Measurements from ENCODE around the gene GGCT. TPM values are rescaled to one million over a fixed set of nuclear protein-coding genes. Genes with fewer than 3 reads are reported as not detected.

GGCT gene
- total RNA-seq, 2 experiments from 2014 or later, result 6.3 to 6.6 TPM

GRCh38 chr7:30450983-30451497 lies 53.6 kb downstream of the GGCT start:
- CTCF ChIA-PET, result no interaction called here
- H3K36me3 Mint-ChIP-seq (ENCODE audit: low read depth), result peaks cover 84% of the 10 kb centered on the region
- H3K27ac Mint-ChIP-seq, result no peak overlapping the region
- H3K4me1 ChIP-seq (ENCODE audit: insufficient read depth, low read length), result peaks cover 4% of the 10 kb centered on the region
- H3K4me3 Mint-ChIP-seq, result no peak overlapping the region
- TF ChIP-seq, protein P1, sequence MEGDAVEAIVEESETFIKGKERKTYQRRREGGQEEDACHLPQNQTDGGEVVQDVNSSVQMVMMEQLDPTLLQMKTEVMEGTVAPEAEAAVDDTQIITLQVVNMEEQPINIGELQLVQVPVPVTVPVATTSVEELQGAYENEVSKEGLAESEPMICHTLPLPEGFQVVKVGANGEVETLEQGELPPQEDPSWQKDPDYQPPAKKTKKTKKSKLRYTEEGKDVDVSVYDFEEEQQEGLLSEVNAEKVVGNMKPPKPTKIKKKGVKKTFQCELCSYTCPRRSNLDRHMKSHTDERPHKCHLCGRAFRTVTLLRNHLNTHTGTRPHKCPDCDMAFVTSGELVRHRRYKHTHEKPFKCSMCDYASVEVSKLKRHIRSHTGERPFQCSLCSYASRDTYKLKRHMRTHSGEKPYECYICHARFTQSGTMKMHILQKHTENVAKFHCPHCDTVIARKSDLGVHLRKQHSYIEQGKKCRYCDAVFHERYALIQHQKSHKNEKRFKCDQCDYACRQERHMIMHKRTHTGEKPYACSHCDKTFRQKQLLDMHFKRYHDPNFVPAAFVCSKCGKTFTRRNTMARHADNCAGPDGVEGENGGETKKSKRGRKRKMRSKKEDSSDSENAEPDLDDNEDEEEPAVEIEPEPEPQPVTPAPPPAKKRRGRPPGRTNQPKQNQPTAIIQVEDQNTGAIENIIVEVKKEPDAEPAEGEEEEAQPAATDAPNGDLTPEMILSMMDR (IDR thresholded peaks at IDR 0.05), result no peak
- H3K9me3 ChIP-seq (ENCODE audit: control insufficient read depth in 1 of 2, insufficient read depth in 1 of 2, low read length in 2 of 2), result no peaks in the 10 kb centered on the region
- H3K27me3 Mint-ChIP-seq, result no peaks in the 10 kb centered on the region
- H3K27ac ChIP-seq (ENCODE audit: low read depth in 1 of 2, low read length in 2 of 2), result no peak overlapping the region
- H3K36me3 ChIP-seq (ENCODE audit: insufficient read depth, low read length), result peaks cover 70% of the 10 kb centered on the region
- ATAC-seq (ENCODE audit: poor library complexity) (no peak), DNase-seq (no peak)
- H3K27me3 ChIP-seq (ENCODE audit: control insufficient read depth in 1 of 2, insufficient read depth in 2 of 2, low read length in 2 of 2), result no peaks in the 10 kb centered on the region
- no peaks in the 10 kb centered on the region for H3K9me3 Mint-ChIP-seq
- intact Hi-C loops (cut with DNase I, micrococcal nuclease), result no loop called here
- H3K4me1 Mint-ChIP-seq (ENCODE audit: low read depth), result peaks cover 8% of the 10 kb centered on the region
- H3K4me3 ChIP-seq (ENCODE audit: low read length), result no peak overlapping the region
- POLR2A ChIA-PET, result no interaction called here

DNA sequence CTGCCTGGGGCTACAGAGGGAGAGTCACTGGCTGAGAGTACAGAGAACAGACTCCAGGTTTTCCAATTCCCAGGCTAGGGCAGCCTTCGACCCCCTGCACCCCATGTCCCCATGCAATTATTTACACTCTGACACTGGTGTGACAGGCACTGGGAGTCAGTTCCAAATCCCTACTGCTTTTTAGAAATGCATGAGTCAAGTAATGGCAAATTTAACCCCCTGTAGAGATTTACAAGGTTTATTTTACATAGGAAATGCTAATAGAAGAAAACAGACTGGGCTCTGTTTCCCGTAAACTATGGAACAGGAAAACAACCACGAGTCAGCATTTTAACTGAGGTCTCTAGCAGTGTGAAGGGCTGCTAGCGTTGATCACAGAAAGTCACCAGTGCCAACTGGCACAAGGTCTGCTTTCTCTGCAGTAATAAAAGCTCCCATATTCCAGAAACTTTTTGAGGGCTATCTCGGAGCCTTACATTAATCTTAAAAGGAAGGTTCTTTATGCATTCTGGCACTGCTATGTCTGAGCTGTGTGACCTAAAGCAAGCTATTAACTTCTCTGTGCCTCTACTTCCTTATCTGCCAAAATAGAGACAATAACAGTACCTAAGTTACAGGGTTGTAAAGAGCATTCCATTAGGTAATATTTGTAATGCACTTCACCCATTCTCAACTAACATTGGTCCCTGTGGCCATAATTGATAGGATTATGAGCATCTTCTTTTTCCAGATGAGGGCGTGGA lies 54.2 kb downstream of the GGCT start:
- H3K36me3 Mint-ChIP-seq (ENCODE audit: low read depth), result peaks cover 83% of the 10 kb centered on the region
- no peak overlapping the region for H3K4me3 Mint-ChIP-seq
- H3K27ac ChIP-seq (ENCODE audit: low read depth in 1 of 2, low read length in 2 of 2), result no peak overlapping the region
- H3K9me3 Mint-ChIP-seq, result no peaks in the 10 kb centered on the region
- ATAC-seq (ENCODE audit: poor library complexity) (no peak), DNase-seq (no peak)
- peaks cover 66% of the 10 kb centered on the region for H3K36me3 ChIP-seq (ENCODE audit: insufficient read depth, low read length)
- peaks cover 4% of the 10 kb centered on the region for H3K4me1 ChIP-seq (ENCODE audit: insufficient read depth, low read length)
- H3K27me3 ChIP-seq (ENCODE audit: control insufficient read depth in 1 of 2, insufficient read depth in 2 of 2, low read length in 2 of 2), result no peaks in the 10 kb centered on the region
- POLR2A ChIA-PET, result no interaction called here
- H3K27me3 Mint-ChIP-seq, result no peaks in the 10 kb centered on the region
- no peaks in the 10 kb centered on the region for H3K9me3 ChIP-seq (ENCODE audit: control insufficient read depth in 1 of 2, insufficient read depth in 1 of 2, low read length in 2 of 2)
- TF ChIP-seq, protein P1 (IDR thresholded peaks at IDR 0.05), result no peak
- CTCF ChIA-PET, result no interaction called here
- peaks cover 13% of the 10 kb centered on the region for H3K4me1 Mint-ChIP-seq (ENCODE audit: low read depth)
- intact Hi-C loops (cut with DNase I, micrococcal nuclease), result no loop called here
- H3K4me3 ChIP-seq (ENCODE audit: low read length), result no peak overlapping the region
- H3K27ac Mint-ChIP-seq, result no peak overlapping the region

DNA sequence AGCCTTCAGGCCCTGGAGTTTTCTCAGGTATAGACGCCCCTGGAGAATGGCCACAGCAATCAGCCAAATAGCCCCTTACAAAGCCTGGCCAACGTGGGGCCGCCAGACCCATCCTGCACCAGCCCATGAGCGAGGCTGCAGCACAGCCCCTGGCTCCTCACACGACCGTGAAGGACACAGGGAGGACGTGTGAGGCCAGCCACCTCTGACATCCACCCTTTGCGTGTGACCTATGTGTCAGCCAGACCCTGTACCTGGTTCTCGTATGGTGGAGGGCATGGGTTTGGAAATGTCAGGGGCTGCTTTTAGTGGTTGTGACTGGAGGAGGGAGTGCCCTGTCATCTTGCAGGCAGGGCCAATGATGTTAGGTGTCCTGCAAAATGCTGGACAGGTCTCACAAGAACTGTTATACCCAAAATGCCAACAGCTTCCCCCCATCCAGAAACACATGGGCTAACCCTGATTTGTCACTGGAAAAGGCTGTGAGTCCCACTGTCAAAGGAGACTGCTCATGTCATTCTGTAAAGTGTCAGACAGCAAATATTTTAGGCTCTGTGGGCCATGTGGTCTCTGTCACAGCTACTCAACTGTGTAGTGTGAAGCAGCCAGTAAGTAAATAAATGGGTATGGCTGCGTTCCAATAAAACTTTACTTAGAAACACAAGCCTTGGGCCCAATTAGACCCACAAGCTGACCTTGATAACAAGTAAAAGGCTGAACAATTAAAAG lies 56.0 kb downstream of the GGCT start:
- ATAC-seq (ENCODE audit: poor library complexity) (no peak), DNase-seq (no peak)
- ChIA-PET POLR2A (no interaction called here), CTCF (no interaction called here)
- TF ChIP-seq, protein P1 (IDR thresholded peaks at IDR 0.05), result no peak
- Mint-ChIP-seq H3K27ac (no peak overlapping the region), H3K27me3 (no peaks in the 10 kb centered on the region), H3K4me1 (ENCODE audit: low read depth) (peaks cover 13% of the 10 kb centered on the region), H3K4me3 (no peak overlapping the region), H3K9me3 (no peaks in the 10 kb centered on the region), H3K36me3 (ENCODE audit: low read depth) (peaks cover 68% of the 10 kb centered on the region)
- H3K4me1 ChIP-seq (ENCODE audit: insufficient read depth, low read length), result peaks cover 4% of the 10 kb centered on the region
- no peaks in the 10 kb centered on the region for H3K27me3 ChIP-seq (ENCODE audit: control insufficient read depth in 1 of 2, insufficient read depth in 2 of 2, low read length in 2 of 2)
- no peak overlapping the region for H3K27ac ChIP-seq (ENCODE audit: low read depth in 1 of 2, low read length in 2 of 2)
- no peak overlapping the region for H3K4me3 ChIP-seq (ENCODE audit: low read length)
- peaks cover 53% of the 10 kb centered on the region for H3K36me3 ChIP-seq (ENCODE audit: insufficient read depth, low read length)
- intact Hi-C loops (cut with DNase I, micrococcal nuclease), result no loop called here
- no peaks in the 10 kb centered on the region for H3K9me3 ChIP-seq (ENCODE audit: control insufficient read depth in 1 of 2, insufficient read depth in 1 of 2, low read length in 2 of 2)
